Activated naive CD4-positive, alpha-beta T cell treated with Interleukin-2 at 50 U/mL for 16 hours (primary cell): ENCODE data around the gene NSUN2.

Experiments used
- DNase-seq: peaks from one replicate; pipeline ENCODE4 v3.0.0-alpha.2; 2020

Gene NSUN2

DNA sequence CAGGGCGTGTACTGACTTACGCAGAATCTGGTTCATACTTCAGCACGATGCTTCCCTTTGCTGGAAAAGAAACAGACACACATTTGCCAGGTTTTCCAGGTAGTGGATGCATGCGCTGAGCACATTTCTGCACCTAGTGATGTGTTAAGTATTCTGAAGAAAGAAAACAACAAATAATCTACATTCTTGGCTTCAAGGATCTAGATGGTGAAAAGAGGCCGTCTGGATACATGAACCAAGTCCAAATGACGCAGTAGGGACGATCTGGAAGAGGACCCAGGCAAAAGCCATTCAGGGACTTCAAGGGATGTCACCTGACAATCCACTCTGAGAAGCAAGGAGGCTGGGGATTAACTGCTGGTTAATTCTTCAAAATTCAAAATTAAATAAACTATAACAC lies 30.4 kb downstream of the NSUN2 start:
- no peak for DNase-seq

DNA sequence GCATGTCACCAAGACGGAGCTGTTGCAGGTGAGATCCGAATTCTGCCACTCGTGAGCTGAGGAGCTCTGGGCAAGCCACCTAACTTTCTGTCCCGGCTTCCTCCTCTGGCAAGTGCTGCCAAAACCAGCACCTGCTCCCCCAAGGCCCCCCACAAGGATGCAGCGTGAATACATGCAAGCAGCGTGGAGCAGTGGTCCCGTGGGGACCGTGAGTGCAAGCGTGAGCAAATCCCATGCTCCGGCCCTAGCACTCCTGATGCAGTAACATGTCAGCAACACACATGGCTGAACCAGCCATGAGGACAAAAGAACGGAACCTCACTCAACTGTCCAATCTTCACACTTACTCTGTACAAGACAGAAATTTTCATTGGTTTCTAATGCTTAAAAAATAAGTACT lies 31.0 kb downstream of the NSUN2 start:
- no peak for DNase-seq

DNA sequence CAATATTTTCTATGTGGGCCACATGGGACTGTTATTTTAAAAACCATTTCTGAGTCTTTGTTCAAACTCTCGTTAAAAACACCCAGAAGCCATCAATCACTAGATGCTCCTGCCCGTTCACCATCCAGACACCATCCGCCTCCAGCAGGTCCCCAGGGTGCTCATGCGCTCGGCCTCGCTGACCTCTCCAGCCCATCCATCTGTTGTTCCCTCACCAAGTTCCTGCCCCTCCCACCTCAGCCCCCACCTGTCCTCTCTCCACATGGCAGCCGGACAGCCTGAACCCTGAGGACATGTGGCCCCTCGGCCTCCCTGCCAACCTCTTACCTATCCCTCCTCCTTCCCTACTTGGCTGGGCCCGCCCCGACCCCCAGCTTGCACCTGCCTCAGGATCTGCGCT lies 31.6 kb downstream of the NSUN2 start:
- no peak for DNase-seq

DNA sequence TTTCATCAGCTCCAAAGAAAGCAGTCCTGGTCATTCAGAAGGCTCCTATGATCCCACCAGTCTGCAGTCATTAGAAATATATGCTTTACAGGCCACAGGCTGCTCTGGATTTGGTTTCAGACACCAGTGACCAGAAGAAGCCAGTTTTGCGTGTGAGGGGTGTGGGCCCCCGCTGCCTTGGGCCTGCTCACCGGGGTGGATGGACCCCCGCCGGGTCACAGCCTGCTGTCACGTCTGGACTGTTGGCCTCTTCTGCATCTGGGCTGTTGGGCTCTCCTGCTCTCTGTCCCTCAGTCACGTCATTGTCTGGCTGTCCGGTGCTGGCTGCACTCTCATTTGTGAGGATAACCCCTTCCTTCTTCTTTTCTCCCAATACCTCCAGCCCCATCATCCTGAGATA lies 33.1 kb downstream of the NSUN2 start:
- no peak for DNase-seq

DNA sequence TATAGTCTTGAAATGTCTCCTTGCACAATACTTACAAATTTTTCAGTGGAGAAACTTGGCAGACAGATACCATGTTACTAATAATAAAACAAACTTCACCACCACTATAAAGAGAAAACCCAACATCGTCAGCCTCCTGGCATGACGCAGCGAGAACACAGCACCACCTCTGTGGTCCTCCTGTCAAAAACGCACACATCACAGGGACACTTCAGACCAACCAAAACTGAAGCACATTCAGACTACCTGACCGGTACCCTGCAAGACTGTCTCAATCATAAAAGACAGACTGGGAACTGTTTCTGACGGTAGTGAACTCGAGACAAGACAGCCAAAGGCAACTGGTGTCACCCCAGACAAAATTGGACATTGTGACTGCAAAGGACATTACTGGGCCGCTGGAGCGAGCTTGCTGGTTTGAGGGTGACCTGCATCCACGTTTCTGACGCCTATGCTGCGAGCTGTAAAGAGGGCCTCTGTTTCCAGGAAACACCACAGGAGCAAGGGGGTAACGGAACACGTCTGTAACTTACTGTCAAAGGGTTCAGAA lies 34.4 kb downstream of the NSUN2 start:
- no peak for DNase-seq

DNA sequence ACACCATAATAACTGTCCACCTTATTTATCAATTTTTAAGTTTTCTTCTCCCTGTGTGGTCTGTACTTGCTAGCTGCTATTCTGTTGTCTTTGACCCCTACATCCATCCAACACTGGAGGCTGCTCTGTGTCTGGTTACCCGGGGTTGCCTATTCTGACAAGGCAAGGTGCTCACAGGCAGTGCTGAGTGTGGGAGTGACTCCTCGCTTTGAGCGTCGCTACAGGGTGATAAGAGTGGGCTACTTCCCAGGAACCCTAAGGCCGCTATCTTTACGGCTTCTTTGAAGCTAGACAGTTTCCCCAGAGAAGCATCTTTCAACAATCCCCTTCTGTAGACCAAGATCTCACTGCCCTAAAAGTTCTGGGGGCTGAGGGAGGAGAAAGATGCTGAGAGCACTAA lies 35.3 kb downstream of the NSUN2 start:
- DNase-seq: no peak

DNA sequence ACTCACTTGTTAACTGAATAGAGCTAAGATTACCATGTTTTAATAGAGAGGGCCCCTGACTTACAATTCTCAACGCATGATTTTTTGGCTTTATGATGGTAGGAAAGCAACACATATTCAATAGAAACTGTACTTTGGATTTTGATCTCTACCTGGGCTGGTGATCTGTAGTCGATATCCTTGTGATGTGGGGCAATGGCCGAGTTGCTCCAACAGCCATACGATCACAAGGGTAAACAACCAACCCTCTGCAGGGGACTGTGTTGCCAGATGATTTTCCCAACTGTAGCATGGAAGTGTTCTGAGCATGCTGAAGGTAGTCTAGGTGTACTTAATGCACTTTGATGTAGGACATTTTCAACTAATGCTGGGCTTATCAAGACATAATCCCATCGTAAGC lies 36.5 kb downstream of the NSUN2 start:
- DNase-seq: no peak

DNA sequence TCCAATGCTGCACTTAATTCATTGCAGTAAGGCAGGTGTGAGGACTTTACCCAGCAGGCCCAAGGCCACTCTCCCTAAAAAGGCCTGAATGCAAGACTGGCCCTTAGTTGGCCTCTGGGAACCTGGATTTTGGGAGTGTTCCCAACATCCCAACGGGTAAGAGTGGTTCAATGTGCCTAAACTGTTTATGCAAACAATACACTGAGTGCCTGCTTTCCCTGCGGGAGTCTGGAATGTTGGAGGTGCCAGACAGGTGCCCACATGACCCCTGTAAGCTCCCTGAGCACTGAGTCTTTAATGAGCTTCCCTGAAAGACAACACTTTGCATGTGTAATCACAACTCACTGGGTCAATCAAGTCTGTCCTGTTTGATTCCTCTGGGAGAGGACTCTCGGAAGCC lies 37.4 kb downstream of the NSUN2 start:
- DNase-seq: no peak

DNA sequence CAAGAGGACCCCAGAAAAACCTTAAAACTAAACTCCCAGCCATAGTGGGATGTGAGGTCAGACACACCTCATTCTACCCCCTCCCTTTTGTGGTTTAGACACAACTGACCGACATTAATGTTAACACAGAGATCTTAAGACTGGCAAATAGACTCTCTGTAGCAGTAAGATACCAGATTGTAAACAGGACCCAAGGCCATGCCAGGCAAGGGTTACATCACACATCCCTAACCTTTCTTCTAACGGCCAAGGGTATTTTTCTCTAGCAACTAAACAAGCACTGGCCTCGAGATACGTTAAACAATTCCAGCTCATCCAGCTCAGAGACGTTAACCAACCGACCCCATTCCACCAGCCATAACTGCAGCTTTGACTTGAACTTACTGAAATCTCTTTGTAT lies 38.8 kb downstream of the NSUN2 start:
- no peak for DNase-seq

DNA sequence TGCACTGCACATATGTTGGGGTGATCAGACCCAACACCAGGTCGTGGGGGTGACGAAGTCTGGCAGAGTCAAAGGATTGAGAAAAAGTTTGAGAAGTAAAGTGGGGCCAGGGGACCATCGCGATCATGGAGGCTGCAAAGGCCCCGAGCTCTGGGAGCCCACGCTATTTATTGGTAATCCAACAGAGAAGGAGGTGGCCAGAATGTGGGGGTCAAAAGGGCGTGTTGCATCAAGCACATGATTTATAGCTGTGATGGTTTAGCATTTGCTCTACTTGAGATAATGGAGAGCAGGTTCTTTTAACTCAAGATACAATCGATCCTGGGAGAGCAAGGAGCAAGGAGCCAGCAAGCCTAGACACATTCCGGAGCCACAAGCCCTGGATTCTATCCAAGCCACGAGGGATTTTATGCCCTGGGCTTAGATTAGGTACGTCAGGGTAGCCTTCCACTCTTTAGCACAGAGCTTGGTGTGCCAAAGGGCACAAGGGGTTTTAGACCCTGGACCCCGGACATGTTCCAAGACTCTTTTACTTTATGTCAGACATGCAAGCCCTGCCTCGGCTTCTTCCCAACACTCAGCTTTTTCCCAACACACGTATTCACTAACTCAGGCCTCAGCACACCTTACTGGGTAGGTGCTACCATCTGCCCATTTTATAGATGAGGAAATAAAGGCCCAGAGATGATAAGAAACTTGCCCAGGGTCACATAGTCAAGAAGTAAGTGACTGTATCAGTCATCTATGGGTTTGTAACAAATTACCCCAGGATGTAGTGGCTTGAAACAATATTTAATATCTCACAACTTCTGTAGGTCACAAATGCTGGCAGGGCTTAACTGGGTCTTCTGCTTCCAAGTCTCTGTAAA lies 39.5 kb downstream of the NSUN2 start:
- DNase-seq: no peak

DNA sequence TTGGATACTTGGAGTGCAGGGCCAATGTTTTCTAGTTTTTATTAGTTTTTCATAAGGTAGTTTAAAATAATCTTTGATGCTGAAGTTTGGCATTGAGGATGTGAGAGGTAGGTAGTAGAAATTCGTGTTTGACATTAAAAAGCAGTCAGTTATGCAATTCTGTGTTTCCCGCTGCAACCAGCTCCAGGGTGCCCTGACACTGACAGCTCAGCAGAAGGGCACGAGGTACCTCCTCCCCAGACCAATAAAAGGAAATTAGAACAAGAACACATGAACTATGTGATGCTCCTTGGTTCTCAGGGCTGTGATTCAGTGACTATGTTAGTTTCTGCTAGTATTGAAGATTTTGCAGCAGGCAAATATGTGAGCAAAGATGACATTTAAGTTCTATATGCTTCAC lies 40.2 kb downstream of the NSUN2 start:
- no peak for DNase-seq

DNA sequence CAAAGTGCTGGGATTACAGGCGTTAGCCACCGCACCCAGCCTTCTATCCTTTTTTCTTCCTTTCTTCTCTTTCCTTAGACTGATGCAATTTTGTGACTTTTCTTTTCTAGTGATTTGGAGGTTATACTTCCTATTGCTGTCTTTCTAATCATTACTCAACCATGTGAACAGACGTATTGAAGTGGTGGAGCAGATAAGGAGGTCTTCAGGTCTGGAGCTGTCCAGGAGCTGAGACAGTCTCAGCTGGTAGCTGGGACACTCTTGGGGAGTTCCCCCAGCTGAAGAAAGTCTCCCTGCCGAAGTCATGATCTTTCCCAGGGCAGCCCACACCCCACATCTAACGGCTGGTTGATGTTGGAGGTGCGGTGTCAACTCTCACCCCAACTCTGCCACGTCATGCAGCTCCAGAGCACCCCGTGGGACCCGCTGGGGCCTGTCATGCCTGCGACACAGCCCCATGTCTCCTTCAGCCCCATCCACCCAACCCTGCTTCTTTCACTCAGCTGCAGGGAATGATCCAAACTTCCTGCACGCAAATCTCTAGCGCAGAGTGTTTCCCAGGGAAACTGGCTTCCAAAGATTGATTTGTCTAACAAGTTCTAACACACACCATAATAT lies 41.1 kb downstream of the NSUN2 start:
- DNase-seq: no peak

DNA sequence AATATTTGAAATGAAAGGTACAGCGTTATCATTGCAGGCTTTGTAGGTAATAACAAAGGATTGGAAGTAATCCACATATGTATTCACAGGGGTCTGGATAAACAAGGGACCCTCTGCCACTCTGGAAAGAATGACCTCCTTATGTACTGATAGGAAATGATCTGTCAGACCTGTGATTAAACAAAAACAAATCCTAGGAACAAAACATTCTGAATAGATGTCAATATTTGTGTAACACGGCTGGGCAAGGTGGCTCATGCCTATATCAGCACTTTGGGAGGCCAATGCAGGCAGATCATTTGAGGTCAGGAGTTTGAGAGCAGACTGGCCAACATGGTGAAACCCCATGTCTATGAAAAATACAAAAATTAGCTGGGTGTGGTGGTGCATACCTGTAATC lies 42.3 kb downstream of the NSUN2 start:
- DNase-seq: no peak

DNA sequence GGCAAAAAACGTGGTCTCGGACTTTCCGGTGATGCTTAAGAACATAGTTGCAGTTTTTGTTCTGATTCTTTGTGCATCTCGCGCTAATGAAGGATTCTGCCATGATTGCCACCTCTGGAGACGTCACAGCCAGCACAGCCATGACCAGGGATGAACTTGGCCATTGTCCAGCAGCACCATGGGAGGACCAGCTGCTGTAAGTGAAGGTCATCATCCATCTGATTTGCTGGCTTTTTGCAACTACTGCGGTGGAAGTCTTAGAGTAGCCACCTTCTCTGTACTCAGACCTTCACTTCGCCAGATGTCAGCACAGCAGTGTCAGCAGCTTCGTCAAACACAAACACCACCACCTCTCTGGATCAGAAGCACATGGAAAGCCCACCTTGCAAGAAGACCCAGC lies 45.7 kb downstream of the NSUN2 start:
- no peak for DNase-seq

DNA sequence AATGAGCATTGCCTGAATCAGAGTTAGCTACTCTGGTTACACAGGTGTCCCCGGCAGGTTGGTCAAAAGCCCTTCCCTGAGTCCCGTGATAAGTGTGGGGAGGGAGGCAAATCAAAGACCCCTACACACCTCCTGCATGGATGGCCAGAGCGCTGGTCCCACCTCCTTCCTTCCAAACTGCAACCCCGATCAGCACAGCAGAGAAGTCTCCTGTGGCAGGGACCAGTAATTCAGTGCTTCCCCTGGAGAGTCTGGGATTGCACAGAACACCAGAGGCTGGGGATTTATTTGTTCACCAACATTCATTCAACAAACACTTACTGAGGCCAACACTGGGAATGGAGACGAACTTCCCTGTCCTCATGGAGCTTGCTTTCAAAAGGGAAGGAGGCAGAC lies 46.2 kb downstream of the NSUN2 start:
- DNase-seq: no peak

DNA sequence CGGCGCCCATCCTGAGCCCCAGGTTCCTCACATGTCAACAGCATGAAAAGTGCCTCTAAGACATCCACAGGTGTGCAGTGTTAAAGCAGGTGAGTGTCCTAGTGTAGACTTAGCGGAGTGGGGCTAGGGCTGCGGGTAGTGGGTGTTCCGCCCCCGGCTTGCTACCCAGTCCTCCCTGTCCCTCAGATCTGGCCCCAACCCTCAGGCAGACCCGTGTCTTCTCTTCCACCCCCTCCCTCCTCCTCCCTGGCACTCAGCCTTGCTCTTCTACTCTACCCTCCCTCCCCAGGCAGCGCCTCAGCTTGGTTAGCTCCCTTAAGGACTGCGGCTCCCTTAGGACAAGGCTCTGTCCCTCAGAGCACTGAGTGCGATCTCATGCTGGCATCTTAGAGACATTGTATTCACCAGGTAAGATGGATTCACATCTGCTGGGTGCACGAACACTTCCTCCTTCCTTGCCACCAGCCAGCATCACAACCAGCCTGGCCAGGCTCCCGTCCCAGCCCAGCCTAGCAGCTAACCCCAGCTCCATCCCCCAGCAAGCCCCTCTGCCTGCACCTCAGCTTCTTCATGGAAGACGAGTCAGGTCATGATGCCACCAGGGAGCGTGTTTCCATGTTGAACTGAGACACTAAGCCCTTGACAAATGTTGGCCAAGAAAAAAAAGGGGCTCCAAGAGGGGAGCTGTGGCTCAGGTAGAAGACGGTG lies 46.8 kb downstream of the NSUN2 start:
- DNase-seq: no peak

DNA sequence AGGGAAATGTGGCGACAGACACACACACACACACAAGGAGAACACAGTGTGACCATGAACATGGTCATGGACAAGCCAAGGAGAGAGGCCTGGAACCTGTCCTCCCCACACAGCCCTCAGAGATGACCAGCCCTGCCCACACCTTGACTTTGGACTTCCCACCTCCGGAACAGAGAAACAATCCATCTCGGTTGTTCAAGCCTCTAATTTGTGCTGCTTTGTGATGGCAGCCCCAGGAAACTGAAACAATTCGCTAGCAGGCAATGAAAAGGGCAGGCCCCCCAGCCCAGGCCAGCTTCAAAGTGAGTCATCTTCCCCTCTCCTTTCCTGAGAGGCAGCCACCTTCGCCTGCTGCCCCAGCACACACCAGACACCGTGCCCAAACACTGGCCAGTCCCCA lies 47.7 kb downstream of the NSUN2 start:
- no peak for DNase-seq

DNA sequence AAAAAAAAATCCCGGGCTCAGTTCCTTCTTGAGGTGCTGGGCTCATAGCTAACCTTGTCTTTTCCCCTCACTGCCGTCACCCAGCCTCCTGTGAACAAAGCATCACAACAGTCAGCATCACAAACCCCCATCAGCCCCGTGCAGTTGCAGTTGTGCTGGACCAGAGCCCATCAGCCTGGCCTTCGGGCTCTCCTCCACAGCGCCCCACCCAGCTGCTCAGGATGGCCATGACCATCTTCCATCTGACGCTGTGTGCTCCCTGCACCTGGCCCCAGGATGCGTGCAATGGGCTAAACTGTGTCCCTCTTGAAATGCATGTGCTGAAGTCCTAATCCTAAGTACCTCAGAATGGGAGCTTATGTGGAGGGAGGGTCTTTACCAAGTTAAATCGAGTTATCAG lies 48.1 kb downstream of the NSUN2 start:
- no peak for DNase-seq

DNA sequence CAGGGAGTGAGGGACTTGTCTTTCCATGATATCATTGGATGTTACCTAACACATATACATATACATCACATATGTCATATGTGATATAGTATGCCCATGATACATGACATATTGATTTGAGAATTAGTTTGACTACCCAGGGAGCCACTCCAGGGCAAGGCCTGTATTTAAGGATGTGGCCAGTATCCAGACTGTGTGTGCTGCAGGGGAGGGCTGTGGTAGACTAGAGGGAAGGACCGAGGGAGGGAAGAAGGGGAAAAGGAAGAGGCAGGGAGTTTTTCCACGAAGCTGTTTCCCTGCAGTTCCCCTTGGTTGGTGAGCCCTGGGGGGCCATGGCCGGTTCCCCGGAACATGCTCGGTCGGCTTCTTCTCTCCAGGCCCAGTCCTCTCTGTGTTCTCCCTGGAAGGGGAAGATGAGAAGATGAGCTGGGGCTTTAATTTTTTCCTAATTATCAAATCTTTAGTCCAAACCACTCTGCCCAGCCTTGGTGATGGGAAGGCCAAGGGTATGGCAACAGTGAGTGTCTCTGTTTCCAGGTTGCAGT lies 48.7 kb downstream of the NSUN2 start:
- DNase-seq: no peak

DNA sequence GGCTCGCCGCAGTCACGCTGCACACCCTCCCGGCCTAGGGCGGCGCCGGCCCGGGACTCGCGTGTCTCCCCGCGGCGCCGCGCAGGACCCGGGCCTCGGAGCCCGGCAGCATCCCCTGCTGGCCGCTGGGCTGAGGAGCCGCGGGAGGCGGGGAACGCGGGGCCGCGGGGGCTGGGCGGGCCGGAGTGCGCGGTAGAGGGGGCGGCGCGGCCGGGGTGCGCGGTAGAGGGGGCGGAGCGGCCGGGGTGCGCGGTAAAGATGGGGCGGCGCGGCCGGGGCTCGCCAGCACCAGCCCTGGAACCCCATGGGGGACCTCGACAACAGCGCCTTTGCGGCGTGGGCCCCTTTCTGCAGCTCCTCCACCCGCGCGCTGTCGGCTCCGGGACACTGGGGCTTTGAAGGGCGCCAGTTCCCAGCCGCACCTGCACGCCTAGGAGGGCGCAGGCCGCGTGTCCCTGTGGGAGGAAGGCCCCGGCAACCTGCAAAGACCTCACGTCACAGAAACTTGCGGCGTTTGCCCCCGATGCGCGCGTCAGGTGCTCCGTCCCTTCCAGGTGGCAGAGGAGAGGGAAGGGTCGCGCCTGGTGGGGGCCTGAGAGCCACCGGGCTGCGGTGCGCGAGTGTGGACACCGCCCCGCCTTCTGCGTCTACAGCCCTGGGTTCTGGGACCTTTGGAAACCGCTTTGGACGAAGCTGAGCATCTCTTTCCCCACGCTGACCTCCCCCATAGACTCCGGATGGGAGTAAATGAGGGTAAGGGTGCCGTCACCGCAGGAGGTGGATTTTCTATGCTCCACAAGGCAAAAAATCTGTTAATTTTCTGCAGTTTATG lies 49.6 kb downstream of the NSUN2 start:
- peak; percentile 10 for DNase-seq

DNA sequence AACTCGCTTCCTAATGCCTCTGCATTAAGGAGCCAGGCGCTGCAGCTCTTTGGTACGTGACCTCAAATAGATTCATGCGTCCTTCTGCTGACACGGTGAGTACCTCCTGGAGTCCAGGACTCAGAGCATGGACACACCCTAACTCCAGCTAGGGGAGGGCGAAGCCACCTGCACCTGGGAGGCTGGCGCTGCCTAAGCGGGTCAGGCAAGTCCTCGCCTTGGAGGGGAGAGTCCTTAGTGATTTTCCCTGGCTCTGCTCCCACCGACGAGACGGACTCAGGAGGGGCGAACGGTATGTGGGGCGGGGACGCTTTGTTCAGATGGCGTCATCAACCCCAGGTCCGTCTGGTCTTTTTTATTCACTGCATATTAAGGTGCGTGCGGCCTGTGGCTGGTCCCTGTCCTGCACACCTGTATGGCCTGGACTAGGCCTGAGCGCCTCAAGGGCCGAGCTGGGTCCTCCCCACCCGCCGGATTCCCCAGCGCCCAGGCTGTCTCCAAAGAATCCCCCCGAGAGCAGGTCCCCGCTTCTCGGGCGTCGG lies 50.3 kb downstream of the NSUN2 start:
- DNase-seq: no peak
